Retinal pigment epithelial cell (primary cell): Measurements from ENCODE around the gene EXOC6B.

Experiments used
- DNase-seq: peaks from one replicate; pipeline ENCODE4 v3.0.0-alpha.2; 2010; ENCODE audit warnings: low read depth
- H3K4me3 ChIP-seq: 2 replicates; pipeline ENCODE4 v1.5.1; 2011; ENCODE audit warnings: mild to moderate bottlenecking, low read length, control low read depth, moderate library complexity
- CTCF ChIP-seq: conservative IDR thresholded peaks from 2 replicates; pipeline ENCODE4 v1.5.1; 2011; ENCODE audit warnings: low read depth, low read length, control low read depth, inconsistent platforms

EXOC6B gene

GRCh38 chr2:72825257-72826155 lies at the start of gene EXOC6B:
Gene EXOC6B, minus strand, starts transcription at chr2:72826033.
- peak; percentile 74 for DNase-seq
- no peak for TF ChIP-seq CTCF
- H3K4me3 ChIP-seq = peak within 1 kb of the TSS; percentile 80

- no peak for DNase-seq
- TF ChIP-seq CTCF = no peak
Measured at GRCh38 chr2:72871880-72872279, 46.0 kb upstream of the EXOC6B start.

GRCh38 chr2:72871060-72871459 lies 45.2 kb upstream of the EXOC6B start:
- H3K4me3 ChIP-seq = no peak overlapping the region
- TF ChIP-seq CTCF = no peak
- DNase-seq = no peak

More at GRCh38 chr2:72871880-72872279, 46.0 kb upstream of the EXOC6B start:
- H3K4me3 ChIP-seq = no peak overlapping the region

DNA sequence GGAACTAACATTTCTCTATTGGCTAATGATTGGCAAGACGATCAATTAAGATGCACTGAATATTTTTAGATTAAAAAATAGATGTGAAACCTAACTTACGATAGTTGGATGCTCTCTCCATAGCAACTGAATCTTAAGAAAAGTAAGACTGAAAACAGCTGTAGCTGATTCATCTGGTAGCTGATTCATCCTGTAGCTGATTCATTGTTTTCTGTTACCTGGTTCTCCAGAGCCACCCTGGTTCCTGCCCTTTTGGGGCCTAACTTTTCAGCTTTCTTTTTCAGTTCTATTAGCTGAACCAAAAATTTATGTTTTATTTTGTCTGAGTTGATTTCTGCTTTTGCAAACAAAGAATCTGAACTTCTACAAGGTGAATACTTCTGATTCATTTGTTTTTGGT lies 38.7 kb upstream of the EXOC6B start:
- no peak overlapping the region for H3K4me3 ChIP-seq
- DNase-seq = no peak
- TF ChIP-seq CTCF = no peak

DNA sequence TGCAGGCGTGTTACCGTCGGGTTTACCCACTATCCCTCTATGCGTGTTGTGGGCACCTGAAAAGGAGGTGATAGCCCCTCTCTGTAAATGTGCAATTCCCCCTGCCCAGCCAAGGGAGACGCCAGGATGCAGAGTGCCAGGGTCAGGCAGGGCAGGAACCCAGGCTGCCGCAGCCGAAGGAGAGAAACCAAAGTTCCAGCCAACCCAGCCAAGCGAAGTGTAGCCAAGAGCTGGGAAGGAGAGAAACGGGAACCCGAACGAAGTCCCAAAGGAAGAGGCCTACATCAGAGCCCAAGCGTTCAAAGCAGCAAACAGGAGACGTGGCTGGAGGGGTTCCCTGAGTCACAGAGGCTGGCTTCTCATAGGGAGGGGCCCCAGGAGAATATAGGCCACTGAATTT lies 37.2 kb upstream of the EXOC6B start:
- H3K4me3 ChIP-seq = peak overlapping the region; percentile 36
- no peak for TF ChIP-seq CTCF
- DNase-seq = no peak

DNA sequence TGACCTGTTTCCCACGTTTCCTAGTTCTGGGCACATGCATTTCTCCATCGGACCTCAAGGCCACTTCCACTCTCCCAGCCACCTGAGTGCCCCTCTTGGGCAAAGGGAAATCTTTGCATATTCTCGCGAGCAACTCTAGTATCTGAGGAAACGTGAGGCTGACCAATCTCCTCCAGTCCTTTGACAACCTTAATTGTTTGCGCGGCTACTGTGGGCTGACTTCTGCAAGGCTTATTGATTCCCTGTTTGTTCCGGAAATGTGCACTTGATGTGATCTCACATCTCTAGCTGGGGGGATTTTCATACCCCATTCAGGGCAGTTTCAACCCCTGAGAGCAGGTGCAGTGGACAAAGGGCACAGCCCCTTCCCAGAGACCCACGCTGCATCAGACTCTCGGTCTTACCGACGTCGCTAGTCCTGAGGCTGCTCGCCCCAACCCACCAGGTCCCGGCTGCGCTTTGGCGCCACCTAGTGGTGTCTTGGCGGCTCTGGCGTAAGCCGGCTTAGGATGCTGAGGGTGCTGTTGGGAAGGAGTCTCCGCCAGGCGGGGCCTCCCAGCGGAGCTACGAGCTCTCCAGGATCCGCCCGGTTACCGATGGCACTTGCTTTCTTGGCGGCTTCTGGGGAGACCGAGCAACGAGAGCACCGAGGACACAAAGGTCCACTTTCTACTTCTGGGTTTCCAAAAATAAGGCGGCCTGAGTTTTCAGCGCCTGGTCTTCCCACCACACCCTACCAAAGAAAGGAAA lies 36.6 kb upstream of the EXOC6B start:
- DNase-seq = peak; percentile 64
- TF ChIP-seq CTCF = peak; percentile 98
- peak overlapping the region; percentile 38 for H3K4me3 ChIP-seq
